HepG2 (cell line): Measurements from ENCODE around the gene RPP25L. TPM values are rescaled to one million over a fixed set of nuclear protein-coding genes. Genes with fewer than 3 reads are reported as not detected.

Source experiments
- CTCF ChIP-seq: sonication (generic); formaldehyde crosslinking; IDR thresholded peaks from 2 replicates; pipeline ENCODE4 v1.5.0; 2020; ENCODE audit warnings: mild to moderate bottlenecking, missing genetic modification reagents, moderate library complexity
- EHMT2 ChIP-seq: fragments of 200-600 bp; sonication (generic); IDR thresholded peaks from 2 replicates; pipeline ENCODE4 v1.7.0; 2017; ENCODE audit warnings: antibody characterized with exemption, low read depth, low read length, borderline replicate concordance
- ELF3 ChIP-seq: IDR thresholded peaks from 2 replicates; pipeline ENCODE4 v1.6.1; 2016; ENCODE audit warnings: missing genetic modification reagents, missing compliant biosample characterization
- FOXP4 ChIP-seq: sonication (generic); formaldehyde crosslinking; IDR thresholded peaks from 2 replicates; pipeline ENCODE4 v1.4.0; 2020; ENCODE audit warnings: missing genetic modification reagents
- KDM6A ChIP-seq: IDR thresholded peaks from 2 replicates; pipeline ENCODE4 v1.6.1; 2016; ENCODE audit warnings: low read depth
- LCORL ChIP-seq, 2 experiments: fragments of 450-650 bp in 1 of 2; sonication (generic) in 1 of 2; formaldehyde crosslinking in 1 of 2; IDR thresholded peaks; 2 replicates each; pipeline versions ENCODE4 v1.5.0 to v1.6.1; 2017 to 2020; ENCODE audit warnings: antibody characterized with exemption in 1 of 2, missing genetic modification reagents in 1 of 2
- RAD21 ChIP-seq: fragments of 450-650 bp; formaldehyde crosslinking; IDR thresholded peaks from 2 replicates; pipeline ENCODE4 v1.5.0; 2020; ENCODE audit warnings: mild to moderate bottlenecking
- SAP130 ChIP-seq: IDR thresholded peaks from 2 replicates; pipeline ENCODE4 v1.6.1; 2016; ENCODE audit warnings: low read depth
- STAG1 ChIP-seq: sonication (generic); formaldehyde crosslinking; IDR thresholded peaks from 2 replicates; pipeline ENCODE4 v1.4.0; 2020; ENCODE audit warnings: missing genetic modification reagents
- TBX2 ChIP-seq: sonication (generic); formaldehyde crosslinking; IDR thresholded peaks from 2 replicates; pipeline ENCODE4 v1.5.0; 2020; ENCODE audit warnings: missing genetic modification reagents, mild to moderate bottlenecking, borderline replicate concordance
- YEATS2 ChIP-seq: sonication (generic); formaldehyde crosslinking; IDR thresholded peaks from 2 replicates; pipeline ENCODE4 v1.4.0; 2020; ENCODE audit warnings: missing genetic modification reagents, borderline replicate concordance
- ZMYM2 ChIP-seq: sonication (generic); formaldehyde crosslinking; IDR thresholded peaks from 2 replicates; pipeline ENCODE4 v1.8.0; 2022; ENCODE audit warnings: mild to moderate bottlenecking, missing genetic modification reagents
- ZNF337 ChIP-seq: sonication (generic); formaldehyde crosslinking; IDR thresholded peaks from 2 replicates; pipeline ENCODE4 v1.5.1; 2020; ENCODE audit warnings: missing genetic modification reagents, low read depth, mild to moderate bottlenecking, borderline replicate concordance
- ZNF501 ChIP-seq: sonication (generic); formaldehyde crosslinking; IDR thresholded peaks from 2 replicates; pipeline ENCODE4 v1.5.1; 2020; ENCODE audit warnings: mild to moderate bottlenecking, moderate library complexity, missing genetic modification reagents
- polyA plus RNA-seq, 8 experiments: library from polyadenylated mRNA; depleted of rRNA in 3 of 8; stranded (reverse) in 7 of 8; unstranded in 1 of 8; fragments of >200 nt; fragmentation: Illumina TruSeq in 4 of 8; extraction: Trizol in 4 of 8; gene quantifications; 2 replicates each; pipeline versions ENCODE4 v1.2.1 to v1.2.3, GENCODE V29; 2011 to 2016; ENCODE audit warnings: low read depth in 4 of 8, missing spikeins in 1 of 8, mixed read lengths in 1 of 8; ENCODE audit not compliant: insufficient read depth in 1 of 8
- total RNA-seq, 5 experiments: library from RNA; depleted of rRNA; stranded (reverse); fragments of >200 nt; fragmentation: Illumina TruSeq; extraction: Trizol; gene quantifications; 2 replicates each; pipeline ENCODE4 v1.2.3, GENCODE V29; 2016; ENCODE audit warnings: low read depth in 1 of 5
- TF ChIP-seq, protein P1 (sequence below): IDR thresholded peaks from 2 replicates; pipeline ENCODE4 v1.6.1; 2016; ENCODE audit warnings: missing biosample characterization, missing genetic modification reagents, low read depth
- TF ChIP-seq, protein P2 (sequence below): sonication (generic); formaldehyde crosslinking; IDR thresholded peaks from 2 replicates; pipeline ENCODE4 v1.4.0; 2020; ENCODE audit warnings: missing genetic modification reagents, borderline replicate concordance
- TF ChIP-seq, protein P3 (sequence below): sonication (generic); formaldehyde crosslinking; IDR thresholded peaks from 2 replicates; pipeline ENCODE4 v1.5.0; 2020; ENCODE audit warnings: mild to moderate bottlenecking, missing genetic modification reagents, borderline replicate concordance

RPP25L gene
- total and polyA plus RNA-seq, 2 of the 13 experiments (the other 11 are each of a cell fraction or from before 2014, with no cell fraction given): 24.5 to 27.3 TPM

DNA sequence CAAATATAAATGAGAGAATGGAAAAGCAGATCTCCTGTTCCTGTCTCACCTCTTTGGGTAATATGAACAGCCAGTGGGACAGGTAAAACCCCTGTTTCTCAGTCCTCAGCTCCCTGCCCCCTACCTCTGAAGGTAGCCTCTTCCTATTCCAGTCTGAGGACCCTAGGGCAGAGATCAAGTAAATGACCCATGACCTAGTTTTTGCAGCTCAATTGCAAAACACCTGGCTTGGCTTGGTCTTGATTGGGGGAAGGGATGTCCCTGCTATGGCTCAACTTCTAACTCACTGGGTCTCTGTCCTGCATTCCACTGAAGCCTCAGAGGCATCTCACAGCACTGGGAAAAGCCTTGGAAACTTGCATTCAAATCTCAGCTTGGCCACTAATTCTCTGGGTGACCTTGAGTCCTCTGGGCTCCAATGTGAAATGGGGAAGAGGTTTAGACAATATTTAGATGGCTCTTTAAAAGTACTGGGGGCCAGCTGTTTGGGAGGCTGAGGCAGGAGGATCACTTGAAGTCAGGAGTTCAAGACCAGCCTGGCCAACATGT, 32.9 kb upstream of the RPP25L start (continued):
- no peak for TF ChIP-seq CTCF (CRISPR knock-in tag)
- 0 out of 2 replicates have a peak, but pooled peaks have one; percentile 29 for TF ChIP-seq YEATS2 (CRISPR knock-in tag)
- TF ChIP-seq TBX2 (CRISPR knock-in tag): peak; percentile 53; the same call in 1 of the 2 replicates
- TF ChIP-seq ZNF501 (CRISPR knock-in tag): 0 out of 2 replicates have a peak, but pooled peaks have one; percentile 30
- TF ChIP-seq, protein P1, sequence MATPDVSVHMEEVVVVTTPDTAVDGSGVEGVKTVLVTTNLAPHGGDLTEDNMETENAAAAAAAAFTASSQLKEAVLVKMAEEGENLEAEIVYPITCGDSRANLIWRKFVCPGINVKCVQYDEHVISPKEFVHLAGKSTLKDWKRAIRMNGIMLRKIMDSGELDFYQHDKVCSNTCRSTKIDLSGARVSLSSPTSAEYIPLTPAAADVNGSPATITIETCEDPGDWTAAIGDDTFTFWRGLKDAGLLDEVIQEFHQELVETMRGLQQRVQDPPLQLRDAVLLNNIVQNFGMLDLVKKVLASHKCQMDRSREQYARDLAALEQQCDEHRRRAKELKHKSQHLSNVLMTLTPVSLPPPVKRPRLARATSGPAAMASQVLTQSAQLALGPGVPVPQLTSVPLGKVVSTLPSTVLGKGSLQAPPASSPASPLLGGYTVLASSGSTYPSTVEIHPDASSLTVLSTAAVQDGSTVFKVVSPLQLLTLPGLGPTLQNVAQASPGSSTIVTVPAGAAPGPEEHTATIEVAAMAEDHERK: no peak
- peak; percentile 37; the same call in 1 of the 2 replicates for TF ChIP-seq ELF3
- peak; percentile 30; the same call in 1 of the 2 replicates for TF ChIP-seq FOXP4 (CRISPR knock-in tag)
- TF ChIP-seq EHMT2: peak; percentile 30; the same call in 1 of the 2 replicates
- 0 out of 2 replicates have a peak, but pooled peaks have one; percentile 11 for TF ChIP-seq RAD21 (CRISPR knock-in tag)
- TF ChIP-seq, protein P2, sequence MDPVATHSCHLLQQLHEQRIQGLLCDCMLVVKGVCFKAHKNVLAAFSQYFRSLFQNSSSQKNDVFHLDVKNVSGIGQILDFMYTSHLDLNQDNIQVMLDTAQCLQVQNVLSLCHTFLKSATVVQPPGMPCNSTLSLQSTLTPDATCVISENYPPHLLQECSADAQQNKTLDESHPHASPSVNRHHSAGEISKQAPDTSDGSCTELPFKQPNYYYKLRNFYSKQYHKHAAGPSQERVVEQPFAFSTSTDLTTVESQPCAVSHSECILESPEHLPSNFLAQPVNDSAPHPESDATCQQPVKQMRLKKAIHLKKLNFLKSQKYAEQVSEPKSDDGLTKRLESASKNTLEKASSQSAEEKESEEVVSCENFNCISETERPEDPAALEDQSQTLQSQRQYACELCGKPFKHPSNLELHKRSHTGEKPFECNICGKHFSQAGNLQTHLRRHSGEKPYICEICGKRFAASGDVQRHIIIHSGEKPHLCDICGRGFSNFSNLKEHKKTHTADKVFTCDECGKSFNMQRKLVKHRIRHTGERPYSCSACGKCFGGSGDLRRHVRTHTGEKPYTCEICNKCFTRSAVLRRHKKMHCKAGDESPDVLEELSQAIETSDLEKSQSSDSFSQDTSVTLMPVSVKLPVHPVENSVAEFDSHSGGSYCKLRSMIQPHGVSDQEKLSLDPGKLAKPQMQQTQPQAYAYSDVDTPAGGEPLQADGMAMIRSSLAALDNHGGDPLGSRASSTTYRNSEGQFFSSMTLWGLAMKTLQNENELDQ (CRISPR knock-in tag): no peak
- TF ChIP-seq STAG1: no peak
- TF ChIP-seq, protein P3, sequence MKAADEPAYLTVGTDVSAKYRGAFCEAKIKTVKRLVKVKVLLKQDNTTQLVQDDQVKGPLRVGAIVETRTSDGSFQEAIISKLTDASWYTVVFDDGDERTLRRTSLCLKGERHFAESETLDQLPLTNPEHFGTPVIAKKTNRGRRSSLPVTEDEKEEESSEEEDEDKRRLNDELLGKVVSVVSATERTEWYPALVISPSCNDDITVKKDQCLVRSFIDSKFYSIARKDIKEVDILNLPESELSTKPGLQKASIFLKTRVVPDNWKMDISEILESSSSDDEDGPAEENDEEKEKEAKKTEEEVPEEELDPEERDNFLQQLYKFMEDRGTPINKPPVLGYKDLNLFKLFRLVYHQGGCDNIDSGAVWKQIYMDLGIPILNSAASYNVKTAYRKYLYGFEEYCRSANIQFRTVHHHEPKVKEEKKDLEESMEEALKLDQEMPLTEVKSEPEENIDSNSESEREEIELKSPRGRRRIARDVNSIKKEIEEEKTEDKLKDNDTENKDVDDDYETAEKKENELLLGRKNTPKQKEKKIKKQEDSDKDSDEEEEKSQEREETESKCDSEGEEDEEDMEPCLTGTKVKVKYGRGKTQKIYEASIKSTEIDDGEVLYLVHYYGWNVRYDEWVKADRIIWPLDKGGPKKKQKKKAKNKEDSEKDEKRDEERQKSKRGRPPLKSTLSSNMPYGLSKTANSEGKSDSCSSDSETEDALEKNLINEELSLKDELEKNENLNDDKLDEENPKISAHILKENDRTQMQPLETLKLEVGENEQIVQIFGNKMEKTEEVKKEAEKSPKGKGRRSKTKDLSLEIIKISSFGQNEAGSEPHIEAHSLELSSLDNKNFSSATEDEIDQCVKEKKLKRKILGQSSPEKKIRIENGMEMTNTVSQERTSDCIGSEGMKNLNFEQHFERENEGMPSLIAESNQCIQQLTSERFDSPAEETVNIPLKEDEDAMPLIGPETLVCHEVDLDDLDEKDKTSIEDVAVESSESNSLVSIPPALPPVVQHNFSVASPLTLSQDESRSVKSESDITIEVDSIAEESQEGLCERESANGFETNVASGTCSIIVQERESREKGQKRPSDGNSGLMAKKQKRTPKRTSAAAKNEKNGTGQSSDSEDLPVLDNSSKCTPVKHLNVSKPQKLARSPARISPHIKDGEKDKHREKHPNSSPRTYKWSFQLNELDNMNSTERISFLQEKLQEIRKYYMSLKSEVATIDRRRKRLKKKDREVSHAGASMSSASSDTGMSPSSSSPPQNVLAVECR: peak; percentile 30; the same call in 1 of the 2 replicates
- TF ChIP-seq ZMYM2: peak; percentile 76
- no peak for TF ChIP-seq LCORL (IDR thresholded peaks at IDR 0.05)
- peak; percentile 70; the same call in 1 of the 2 replicates for TF ChIP-seq LCORL (CRISPR knock-in tag; IDR thresholded peaks at IDR 0.05)
- peak; percentile 55; the same call in 1 of the 2 replicates for TF ChIP-seq ZNF337 (CRISPR knock-in tag)
- peak; percentile 68 for TF ChIP-seq SAP130 (CRISPR knock-in tag)
- TF ChIP-seq KDM6A (CRISPR knock-in tag): peak; percentile 95
